Measurements from ENCODE around the gene TUT7.

DNA sequence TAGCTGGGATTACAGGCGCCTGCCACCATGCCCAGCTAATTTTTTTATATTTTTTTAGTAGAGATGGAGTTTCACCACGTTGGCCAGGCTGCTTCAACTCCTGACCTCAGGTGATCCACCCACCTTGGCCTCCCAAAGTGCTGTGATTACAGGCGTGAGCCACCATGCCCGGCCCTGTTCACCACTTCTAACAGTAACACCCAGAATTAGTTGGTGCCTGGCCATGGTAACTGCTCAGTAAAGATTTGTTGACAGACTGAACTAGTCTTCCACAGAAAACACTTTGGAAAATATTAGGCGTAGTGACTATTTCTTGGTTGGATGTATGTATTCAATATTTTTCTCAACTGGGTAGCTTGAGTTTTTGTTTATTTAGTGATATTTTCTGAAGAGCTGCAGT is 24.0 kb downstream of the TUT7 start:
- TF ChIP-seq, protein P1, sequence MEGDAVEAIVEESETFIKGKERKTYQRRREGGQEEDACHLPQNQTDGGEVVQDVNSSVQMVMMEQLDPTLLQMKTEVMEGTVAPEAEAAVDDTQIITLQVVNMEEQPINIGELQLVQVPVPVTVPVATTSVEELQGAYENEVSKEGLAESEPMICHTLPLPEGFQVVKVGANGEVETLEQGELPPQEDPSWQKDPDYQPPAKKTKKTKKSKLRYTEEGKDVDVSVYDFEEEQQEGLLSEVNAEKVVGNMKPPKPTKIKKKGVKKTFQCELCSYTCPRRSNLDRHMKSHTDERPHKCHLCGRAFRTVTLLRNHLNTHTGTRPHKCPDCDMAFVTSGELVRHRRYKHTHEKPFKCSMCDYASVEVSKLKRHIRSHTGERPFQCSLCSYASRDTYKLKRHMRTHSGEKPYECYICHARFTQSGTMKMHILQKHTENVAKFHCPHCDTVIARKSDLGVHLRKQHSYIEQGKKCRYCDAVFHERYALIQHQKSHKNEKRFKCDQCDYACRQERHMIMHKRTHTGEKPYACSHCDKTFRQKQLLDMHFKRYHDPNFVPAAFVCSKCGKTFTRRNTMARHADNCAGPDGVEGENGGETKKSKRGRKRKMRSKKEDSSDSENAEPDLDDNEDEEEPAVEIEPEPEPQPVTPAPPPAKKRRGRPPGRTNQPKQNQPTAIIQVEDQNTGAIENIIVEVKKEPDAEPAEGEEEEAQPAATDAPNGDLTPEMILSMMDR (IDR thresholded peaks at IDR 0.05), result no peak
- TF ChIP-seq POLR2A (IDR thresholded peaks at IDR 0.05), result no peak
